Activated CD8-positive, alpha-beta T cell treated with anti-CD3 and anti-CD28 coated beads, Interleukin-2, amount 10 ng/mL, durations not matched to agents 7 days and 5 days (primary cell): ENCODE measurements around the gene CAV1. TPM values are rescaled to one million over a fixed set of nuclear protein-coding genes. Genes with fewer than 3 reads are reported as not detected.
"Not testable (repeated sequence)": the region's sequence is repeated elsewhere in the genome, so short reads cannot be mapped to it uniquely, and the experiment has no call there.

ENCODE experiments used
- ATAC-seq: fragments of 150-1000 bp; cut with Tn5 transposase; one replicate; pipeline ENCODE4 v1.10.0; 2021; ENCODE audit warnings: moderate library complexity
- CTCF ChIA-PET: fragments of 350-600 bp; sonication (Branson Sonifier 250); formaldehyde crosslinking; loops from one replicate; lab custom pipeline; 2021; ENCODE audit warnings: antibody characterized with exemption; lab: Charles Lee
- POLR2A ChIA-PET: fragments of 350-600 bp; sonication (Branson Sonifier 250); formaldehyde crosslinking; loops from one replicate; lab custom pipeline; 2021; ENCODE audit warnings: antibody characterized with exemption; lab: Charles Lee
- DNase-seq: peaks from one replicate; pipeline ENCODE4 v3.0.0-alpha.2; 2020
- H3K27ac Mint-ChIP-seq: one replicate; pipeline ENCODE4 v1.8.0; 2021; ENCODE audit warnings: mild to moderate bottlenecking, mixed read lengths
- H3K27me3 Mint-ChIP-seq: one replicate; pipeline ENCODE4 v1.8.0; 2021; ENCODE audit warnings: low read depth, mixed read lengths
- H3K36me3 Mint-ChIP-seq: one replicate; pipeline ENCODE4 v1.8.0; 2021; ENCODE audit warnings: low read depth, mixed read lengths
- H3K4me1 Mint-ChIP-seq: one replicate; pipeline ENCODE4 v1.8.0; 2021; ENCODE audit warnings: low read depth, mixed read lengths
- H3K4me3 Mint-ChIP-seq: one replicate; pipeline ENCODE4 v1.8.0; 2021; ENCODE audit warnings: mild to moderate bottlenecking, mixed read lengths
- H3K9me3 Mint-ChIP-seq: one replicate; pipeline ENCODE4 v1.8.0; 2022; ENCODE audit warnings: mixed read lengths; ENCODE audit not compliant: insufficient read depth
- total RNA-seq, 2 experiments: library from RNA; stranded (reverse); gene quantifications; one replicate each; pipeline ENCODE4 v1.2.3, GENCODE V29; 2021

Gene CAV1
- total RNA-seq = not detected

GRCh38 chr7:116524609-116525297, at the start of gene CAV1:
TSS of gene CAV1 (plus strand) at chr7:116525036. CDS start at chr7:116525063, 27 bp downstream.
- ATAC-seq = peak; percentile 36
- Mint-ChIP-seq H3K9me3 (no peaks in the 10 kb centered on the region), H3K27ac (no peak within 1 kb of the TSS), H3K36me3 (no peaks in the 10 kb centered on the region), H3K4me3 (peak within 1 kb of the TSS; percentile 78), H3K27me3 (peaks cover 77% of the 10 kb centered on the region), H3K4me1 (peaks cover 22% of the 10 kb centered on the region)
- ChIA-PET CTCF (interaction anchor here (0.6 to 3.3 kb wide), 9 partner anchors 10 to 391 kb away, joined by 3 to 25 read pairs (median 7); no protein-coding TSS in a partner anchor), POLR2A (no interaction called here)
- DNase-seq = peak; percentile 41

- ChIA-PET CTCF (no interaction called here), POLR2A (no interaction called here)
- DNase-seq = no peak
- H3K27ac Mint-ChIP-seq = no peak overlapping the region
- no peaks in the 10 kb centered on the region for H3K4me1 Mint-ChIP-seq
- H3K4me3 Mint-ChIP-seq = no peak overlapping the region
- ATAC-seq = no peak
- peaks cover 3% of the 10 kb centered on the region for H3K27me3 Mint-ChIP-seq
- H3K9me3 Mint-ChIP-seq = peaks cover 6% of the 10 kb centered on the region
- no peaks in the 10 kb centered on the region for H3K36me3 Mint-ChIP-seq
These were observed 47.2 kb upstream of the CAV1 start for GRCh38 chr7:116477625-116478024.

GRCh38 chr7:116478834-116479233, 46.0 kb upstream of the CAV1 start:
- Mint-ChIP-seq H3K4me1 (no peaks in the 10 kb centered on the region), H3K4me3 (no peak overlapping the region), H3K9me3 (peaks cover 6% of the 10 kb centered on the region), H3K27me3 (peaks cover 3% of the 10 kb centered on the region), H3K27ac (no peak overlapping the region), H3K36me3 (no peaks in the 10 kb centered on the region)
- ChIA-PET CTCF (interaction anchor here (0.9 kb wide), 1 partner anchor 113 kb away, joined by 3 read pairs; no protein-coding TSS in a partner anchor), POLR2A (no interaction called here)
- DNase-seq = no peak
- no peak for ATAC-seq

- no peaks in the 10 kb centered on the region for H3K36me3 Mint-ChIP-seq
- H3K27me3 Mint-ChIP-seq = peaks cover 5% of the 10 kb centered on the region
- DNase-seq = no peak
- H3K4me1 Mint-ChIP-seq = no peaks in the 10 kb centered on the region
- ChIA-PET CTCF (no interaction called here), POLR2A (no interaction called here)
- H3K9me3 Mint-ChIP-seq = no peaks in the 10 kb centered on the region
- H3K4me3 Mint-ChIP-seq = no peak overlapping the region
- H3K27ac Mint-ChIP-seq = no peak overlapping the region
- ATAC-seq = no peak
These were observed 41.4 kb upstream of the CAV1 start for GRCh38 chr7:116483271-116483942.

GRCh38 chr7:116484389-116484788, 40.4 kb upstream of the CAV1 start:
- H3K4me1 Mint-ChIP-seq, ATAC-seq, DNase-seq, H3K4me3 Mint-ChIP-seq, CTCF ChIA-PET, POLR2A ChIA-PET, H3K9me3 Mint-ChIP-seq, H3K27ac Mint-ChIP-seq, H3K36me3 Mint-ChIP-seq, H3K27me3 Mint-ChIP-seq: not testable (repeated sequence)

GRCh38 chr7:116487907-116488521, 36.8 kb upstream of the CAV1 start:
- no peaks in the 10 kb centered on the region for H3K36me3 Mint-ChIP-seq
- H3K27ac Mint-ChIP-seq = no peak overlapping the region
- ChIA-PET POLR2A (no interaction called here), CTCF (no interaction called here)
- H3K9me3 Mint-ChIP-seq = no peaks in the 10 kb centered on the region
- peaks cover 14% of the 10 kb centered on the region for H3K27me3 Mint-ChIP-seq
- no peak overlapping the region for H3K4me3 Mint-ChIP-seq
- ATAC-seq = no peak
- no peaks in the 10 kb centered on the region for H3K4me1 Mint-ChIP-seq
- no peak for DNase-seq

GRCh38 chr7:116490351-116490750, 34.5 kb upstream of the CAV1 start:
- no peaks in the 10 kb centered on the region for H3K4me1 Mint-ChIP-seq
- peaks cover 16% of the 10 kb centered on the region for H3K27me3 Mint-ChIP-seq
- no peak for ATAC-seq
- ChIA-PET POLR2A (no interaction called here), CTCF (no interaction called here)
- no peak overlapping the region for H3K27ac Mint-ChIP-seq
- no peaks in the 10 kb centered on the region for H3K36me3 Mint-ChIP-seq
- H3K9me3 Mint-ChIP-seq = no peaks in the 10 kb centered on the region
- no peak overlapping the region for H3K4me3 Mint-ChIP-seq
- no peak for DNase-seq

- CTCF ChIA-PET = no interaction called here
- Mint-ChIP-seq H3K27ac (no peak overlapping the region), H3K4me3 (no peak overlapping the region), H3K9me3 (no peaks in the 10 kb centered on the region), H3K36me3 (no peaks in the 10 kb centered on the region), H3K4me1 (no peaks in the 10 kb centered on the region), H3K27me3 (peaks cover 23% of the 10 kb centered on the region)
- DNase-seq (no peak), ATAC-seq (no peak)
- POLR2A ChIA-PET = no interaction called here
These were observed 32.8 kb upstream of the CAV1 start for GRCh38 chr7:116491887-116492653.

GRCh38 chr7:116492654-116493109, 32.2 kb upstream of the CAV1 start:
- H3K4me1 Mint-ChIP-seq = no peaks in the 10 kb centered on the region
- H3K27ac Mint-ChIP-seq = no peak overlapping the region
- H3K36me3 Mint-ChIP-seq = no peaks in the 10 kb centered on the region
- DNase-seq (no peak), ATAC-seq (no peak)
- H3K4me3 Mint-ChIP-seq = no peak overlapping the region
- peaks cover 29% of the 10 kb centered on the region for H3K27me3 Mint-ChIP-seq
- H3K9me3 Mint-ChIP-seq = no peaks in the 10 kb centered on the region
- POLR2A ChIA-PET = no interaction called here
- CTCF ChIA-PET = no interaction called here

GRCh38 chr7:116493449-116493848, 31.4 kb upstream of the CAV1 start:
- no peak overlapping the region for H3K4me3 Mint-ChIP-seq
- ATAC-seq (no peak), DNase-seq (no peak)
- ChIA-PET CTCF (no interaction called here), POLR2A (no interaction called here)
- no peaks in the 10 kb centered on the region for H3K9me3 Mint-ChIP-seq
- peaks cover 36% of the 10 kb centered on the region for H3K27me3 Mint-ChIP-seq
- no peaks in the 10 kb centered on the region for H3K36me3 Mint-ChIP-seq
- H3K4me1 Mint-ChIP-seq = no peaks in the 10 kb centered on the region
- no peak overlapping the region for H3K27ac Mint-ChIP-seq

- Mint-ChIP-seq H3K4me3 (no peak overlapping the region), H3K36me3 (no peaks in the 10 kb centered on the region), H3K27ac (no peak overlapping the region), H3K27me3 (peaks cover 43% of the 10 kb centered on the region), H3K9me3 (no peaks in the 10 kb centered on the region), H3K4me1 (no peaks in the 10 kb centered on the region)
- CTCF ChIA-PET = no interaction called here
- DNase-seq = no peak
- ATAC-seq = no peak
- POLR2A ChIA-PET = no interaction called here
These were observed 30.4 kb upstream of the CAV1 start for GRCh38 chr7:116494472-116494871.
